ENCODE data around the gene PLXNB1. TPM values are rescaled to one million over a fixed set of nuclear protein-coding genes. Genes with fewer than 3 reads are reported as not detected.

PLXNB1 gene
- total and polyA plus RNA-seq, 4 experiments from 2014 or later, result 0.48 to 5.0 (median 2.6) TPM; not detected in 1

DNA sequence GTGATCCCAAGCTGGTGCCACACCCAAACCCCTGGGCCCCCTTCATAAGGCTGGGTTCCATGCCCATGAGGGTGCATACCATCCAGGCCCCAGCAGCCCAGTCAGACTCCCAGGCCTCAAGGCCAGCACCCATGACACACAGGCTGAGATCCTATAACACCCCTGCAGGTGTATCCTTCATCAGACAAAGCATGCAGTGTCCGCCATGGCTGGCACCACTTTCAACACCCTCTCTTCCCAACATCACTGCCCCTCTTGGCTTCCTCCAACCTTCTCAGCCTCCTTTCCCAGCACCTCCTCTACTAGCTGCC lies 6.5 kb upstream of the PLXNB1 start:
- Histone ChIP-seq H3K4me1 (ENCODE audit: insufficient read depth, low read length) (peaks cover 28% of the 10 kb centered on the region), H3K27me3 (ENCODE audit: insufficient read depth, low read length) (no peaks in the 10 kb centered on the region), H3K9me3 (ENCODE audit: control insufficient read depth in 1 of 2, low read length in 2 of 2) (no peaks in the 10 kb centered on the region), H3K4me3 (ENCODE audit: low read length in 2 of 2) (no peak overlapping the region), H3K36me3 (ENCODE audit: insufficient read depth, low read length) (no peaks in the 10 kb centered on the region), H3K27ac (ENCODE audit: low read depth, low read length) (peak overlapping the region; percentile 3)
- DNase-seq, result no peak
- ChIA-PET CTCF (ENCODE audit: partially characterized antibody) (interaction anchor here (0.6 to 9.7 kb wide), 71 partner anchors 9 to 1157 kb away, joined by 3 to 381 read pairs (median 6); partner anchors contain the start of genes ATRIP, CDC25A, NME6 and PFKFB4), POLR2A (ENCODE audit: partially characterized antibody) (interaction anchor here (0.5 to 4.6 kb wide), 15 partner anchors 9 to 197 kb away, joined by 3 to 44 read pairs (median 5); partner anchors contain the start of genes ATRIP, SHISA5 and ZNF589)
- Mint-ChIP-seq H3K4me1 (peaks cover 17 to 43% (median 29%) of the 10 kb centered on the region in 4 donors), H3K36me3 (peaks cover 2 to 26% of the 10 kb centered on the region in 2 donors), H3K9me3 (no peaks in the 10 kb centered on the region), H3K27ac (no peak overlapping the region), H3K4me3 (no peak overlapping the region), H3K27me3 (no peaks in the 10 kb centered on the region)
- intact Hi-C loops (cut with micrococcal nuclease), result loop anchor here (1.0 kb wide), 5 partner anchors 10 to 204 kb away; partner anchors contain the start of gene ATRIP

DNA sequence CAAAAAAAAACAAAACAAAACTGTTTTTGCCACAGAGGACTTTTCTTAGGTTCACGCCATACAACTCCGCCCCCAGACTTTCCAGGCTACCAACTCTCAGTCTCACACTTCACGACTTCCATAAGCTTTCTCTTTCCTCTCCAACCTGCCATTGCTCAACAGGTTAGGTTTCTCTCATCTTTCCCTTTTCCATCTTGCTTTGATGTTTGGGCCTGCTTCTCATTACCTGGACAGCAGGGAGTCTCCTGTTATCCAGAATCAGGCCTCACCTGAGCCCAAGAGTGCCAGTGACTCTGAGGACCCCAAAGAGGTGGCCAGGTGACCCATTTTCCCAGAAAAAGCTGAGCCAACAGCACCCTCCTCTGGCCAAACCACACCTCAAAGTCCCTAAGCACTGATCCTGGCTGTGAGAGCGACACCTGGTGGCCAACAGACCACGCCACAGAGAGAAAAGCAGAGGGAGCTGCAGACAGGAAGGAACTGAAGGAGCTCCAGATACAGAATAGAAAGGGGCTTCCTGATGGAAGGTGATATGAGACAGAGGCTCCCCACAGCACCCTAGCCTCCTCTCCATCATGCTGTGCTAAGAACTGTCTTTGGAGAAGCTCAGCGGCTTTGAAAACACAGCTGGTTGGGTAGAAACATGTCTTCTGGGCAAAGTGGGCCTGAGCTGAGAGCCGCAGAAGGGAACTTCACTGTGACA lies 6.0 kb upstream of the PLXNB1 start:
- no peaks in the 10 kb centered on the region for H3K27me3 Mint-ChIP-seq
- no peak overlapping the region for H3K27ac Mint-ChIP-seq
- H3K4me1 Mint-ChIP-seq, result peaks cover 16 to 44% (median 26%) of the 10 kb centered on the region in 4 donors
- Histone ChIP-seq H3K4me1 (ENCODE audit: insufficient read depth, low read length) (peaks cover 23% of the 10 kb centered on the region), H3K36me3 (ENCODE audit: insufficient read depth, low read length) (no peaks in the 10 kb centered on the region), H3K4me3 (ENCODE audit: low read length in 2 of 2) (no peak overlapping the region), H3K27me3 (ENCODE audit: insufficient read depth, low read length) (no peaks in the 10 kb centered on the region), H3K9me3 (ENCODE audit: control insufficient read depth in 1 of 2, low read length in 2 of 2) (no peaks in the 10 kb centered on the region), H3K27ac (ENCODE audit: low read depth, low read length) (peak overlapping the region; percentile 3)
- H3K9me3 Mint-ChIP-seq, result no peaks in the 10 kb centered on the region
- H3K36me3 Mint-ChIP-seq, result peaks cover 0 to 21% of the 10 kb centered on the region in 2 donors
- ChIA-PET CTCF (ENCODE audit: partially characterized antibody) (interaction anchor here (0.6 to 9.7 kb wide), 72 partner anchors 8 to 1156 kb away, joined by 3 to 381 read pairs (median 6); partner anchors contain the start of genes ATRIP, CDC25A, NME6 and PFKFB4), POLR2A (ENCODE audit: partially characterized antibody) (interaction anchor here (0.7 to 4.6 kb wide), 13 partner anchors 10 to 195 kb away, joined by 3 to 44 read pairs (median 5); partner anchors contain the start of genes ATRIP, SHISA5 and ZNF589)
- intact Hi-C loops (cut with micrococcal nuclease), result loop anchor here (1.0 kb wide), 5 partner anchors 10 to 204 kb away; partner anchors contain the start of gene ATRIP
- no peak overlapping the region for H3K4me3 Mint-ChIP-seq
- peak; percentile 78 to 84 (median 82) for DNase-seq

DNA sequence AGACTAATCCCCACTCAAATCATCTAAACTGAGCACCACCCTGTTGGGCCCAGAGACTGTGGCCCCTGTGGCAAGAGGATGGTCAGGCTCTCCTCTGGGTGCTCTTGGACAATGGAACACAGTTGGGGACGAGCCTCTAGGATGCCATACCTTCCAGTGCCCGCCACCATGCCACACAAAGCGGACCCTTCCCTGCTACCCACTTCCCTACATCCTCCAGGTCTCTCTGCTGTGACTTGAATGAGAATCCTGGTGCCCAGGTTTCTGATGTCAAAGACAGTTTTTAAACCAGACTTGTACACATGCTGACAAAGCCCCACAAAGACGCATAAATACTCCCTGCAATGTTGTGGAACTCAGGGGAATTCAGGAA lies 5.3 kb upstream of the PLXNB1 start:
- H3K4me3 ChIP-seq (ENCODE audit: low read length in 2 of 2), result no peak overlapping the region
- Mint-ChIP-seq H3K36me3 (peaks cover 0 to 14% of the 10 kb centered on the region in 2 donors), H3K4me3 (no peak overlapping the region), H3K27ac (peak overlapping the region in 2 of 7 donors; percentile 30 to 54), H3K4me1 (peaks cover 17 to 43% (median 27%) of the 10 kb centered on the region in 4 donors), H3K27me3 (no peaks in the 10 kb centered on the region), H3K9me3 (no peaks in the 10 kb centered on the region)
- POLR2A ChIA-PET (ENCODE audit: partially characterized antibody), result interaction anchor here (1.5 to 4.6 kb wide), 7 partner anchors 11 to 195 kb away, joined by 5 to 44 read pairs (median 15); partner anchors contain the start of genes ATRIP and ZNF589
- H3K27ac ChIP-seq (ENCODE audit: low read depth, low read length), result no peak overlapping the region
- no peak for DNase-seq
- H3K9me3 ChIP-seq (ENCODE audit: control insufficient read depth in 1 of 2, low read length in 2 of 2), result no peaks in the 10 kb centered on the region
- CTCF ChIA-PET (ENCODE audit: partially characterized antibody), result interaction anchor here (0.6 to 9.7 kb wide), 34 partner anchors 10 to 245 kb away, joined by 3 to 381 read pairs (median 18); partner anchors contain the start of genes ATRIP, CDC25A, NME6 and PFKFB4
- intact Hi-C loops (cut with micrococcal nuclease), result no loop called here
- H3K36me3 ChIP-seq (ENCODE audit: insufficient read depth, low read length), result no peaks in the 10 kb centered on the region
- peaks cover 25% of the 10 kb centered on the region for H3K4me1 ChIP-seq (ENCODE audit: insufficient read depth, low read length)
- H3K27me3 ChIP-seq (ENCODE audit: insufficient read depth, low read length), result no peaks in the 10 kb centered on the region

DNA sequence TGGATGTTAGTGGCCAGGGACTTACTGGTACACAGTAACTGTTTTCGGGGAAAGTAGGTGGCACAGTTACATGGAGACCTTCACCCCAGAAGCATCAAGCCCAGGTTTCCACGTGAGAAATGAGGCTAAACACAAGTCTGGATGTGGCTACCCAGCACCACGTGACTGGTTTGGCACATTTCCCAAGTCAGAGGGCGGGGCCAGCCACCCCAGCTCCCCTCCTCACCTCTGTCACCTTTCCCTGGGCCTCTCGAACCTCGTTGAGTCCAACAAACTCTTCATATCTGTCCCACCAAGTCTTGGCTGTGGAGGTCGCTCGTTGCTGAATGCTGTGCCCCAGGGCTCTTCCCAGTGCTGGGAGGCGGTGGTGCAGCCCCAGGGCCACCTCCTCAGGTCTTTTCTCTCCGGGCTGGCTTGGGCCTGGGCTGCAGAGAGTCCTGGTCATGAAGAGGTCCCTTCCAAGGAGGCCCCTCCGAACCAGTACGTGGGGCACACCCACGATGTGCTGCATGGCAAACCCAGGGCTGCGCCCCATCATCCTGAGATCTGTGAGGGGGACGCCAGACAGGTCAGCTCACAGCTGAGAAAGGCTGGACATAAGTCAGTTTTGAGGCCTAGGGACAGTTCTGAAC lies 4.8 kb upstream of the PLXNB1 start:
- Histone ChIP-seq H3K27ac (ENCODE audit: low read depth, low read length) (no peak overlapping the region), H3K4me3 (ENCODE audit: low read length in 2 of 2) (no peak overlapping the region), H3K36me3 (ENCODE audit: insufficient read depth, low read length) (no peaks in the 10 kb centered on the region), H3K9me3 (ENCODE audit: control insufficient read depth in 1 of 2, low read length in 2 of 2) (no peaks in the 10 kb centered on the region), H3K27me3 (ENCODE audit: insufficient read depth, low read length) (no peaks in the 10 kb centered on the region), H3K4me1 (ENCODE audit: insufficient read depth, low read length) (peaks cover 29% of the 10 kb centered on the region)
- no peaks in the 10 kb centered on the region for H3K27me3 Mint-ChIP-seq
- H3K27ac Mint-ChIP-seq, result peak overlapping the region in 3 of 7 donors; percentile 17 to 71 (median 30)
- H3K4me1 Mint-ChIP-seq, result peaks cover 17 to 38% (median 26%) of the 10 kb centered on the region in 4 donors
- intact Hi-C loops (cut with micrococcal nuclease), result no loop called here
- CTCF ChIA-PET (ENCODE audit: partially characterized antibody), result interaction anchor here (0.6 to 9.7 kb wide), 19 partner anchors 11 to 245 kb away, joined by 3 to 381 read pairs (median 13); partner anchors contain the start of genes ATRIP, CDC25A, PFKFB4 and SHISA5
- H3K9me3 Mint-ChIP-seq, result no peaks in the 10 kb centered on the region
- peak in 2 of 5 donors; percentile 14 to 17 for DNase-seq
- no peak overlapping the region for H3K4me3 Mint-ChIP-seq
- peaks cover 0 to 9% of the 10 kb centered on the region in 2 donors for H3K36me3 Mint-ChIP-seq
- POLR2A ChIA-PET (ENCODE audit: partially characterized antibody), result interaction anchor here (2.0 to 4.6 kb wide), 3 partner anchors 11 to 73 kb away, joined by 5 to 44 read pairs (median 6); partner anchors contain the start of gene ATRIP

DNA sequence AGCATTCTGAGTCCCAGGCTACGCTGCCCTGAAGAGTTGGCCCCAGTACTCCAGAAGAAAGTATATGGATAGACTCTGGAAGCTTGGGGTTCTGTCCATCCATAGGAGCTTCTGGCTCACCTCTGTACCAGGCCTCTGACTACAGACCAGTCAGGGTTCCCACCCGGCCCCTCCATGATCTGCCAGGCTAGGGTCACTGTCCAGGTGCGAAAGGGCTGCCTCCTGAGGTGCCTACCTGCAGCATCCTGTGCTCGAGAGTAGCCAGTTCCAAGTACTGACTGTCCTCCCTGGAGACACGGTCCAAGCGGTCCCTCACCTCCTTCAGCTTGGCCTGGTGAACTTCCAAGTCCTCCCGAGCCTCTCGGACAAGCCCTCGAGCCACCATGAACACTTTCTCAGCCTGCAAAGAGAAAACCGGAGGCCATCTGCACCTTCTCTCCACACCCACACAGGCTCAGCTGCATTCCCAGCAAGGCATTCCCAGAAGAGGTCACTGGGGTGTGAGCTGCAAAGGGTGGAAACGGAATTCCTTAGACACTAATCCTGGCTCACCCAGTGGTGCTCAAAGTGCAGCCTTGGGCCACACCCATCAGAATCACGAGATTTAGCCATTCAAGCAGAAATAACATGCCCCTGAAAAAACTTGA lies 3.7 kb upstream of the PLXNB1 start:
- Mint-ChIP-seq H3K27ac (peak overlapping the region in 1 of 7 donors; percentile 8), H3K36me3 (peaks cover 0 to 9% of the 10 kb centered on the region in 2 donors), H3K4me1 (peaks cover 12 to 33% (median 22%) of the 10 kb centered on the region in 4 donors), H3K27me3 (no peaks in the 10 kb centered on the region), H3K4me3 (no peak overlapping the region), H3K9me3 (no peaks in the 10 kb centered on the region)
- ChIA-PET POLR2A (ENCODE audit: partially characterized antibody) (interaction anchor here (2.0 to 4.6 kb wide), 3 partner anchors 12 to 74 kb away, joined by 5 to 44 read pairs (median 6); partner anchors contain the start of gene ATRIP), CTCF (ENCODE audit: partially characterized antibody) (interaction anchor here (0.6 to 9.7 kb wide), 17 partner anchors 12 to 1507 kb away, joined by 3 to 381 read pairs (median 5); partner anchors contain the start of genes ATRIP, PFKFB4 and SHISA5)
- Histone ChIP-seq H3K27me3 (ENCODE audit: insufficient read depth, low read length) (no peaks in the 10 kb centered on the region), H3K4me1 (ENCODE audit: insufficient read depth, low read length) (peaks cover 23% of the 10 kb centered on the region), H3K9me3 (ENCODE audit: control insufficient read depth in 1 of 2, low read length in 2 of 2) (no peaks in the 10 kb centered on the region), H3K27ac (ENCODE audit: low read depth, low read length) (no peak overlapping the region), H3K4me3 (ENCODE audit: low read length in 2 of 2) (no peak overlapping the region), H3K36me3 (ENCODE audit: insufficient read depth, low read length) (no peaks in the 10 kb centered on the region)
- intact Hi-C loops (cut with micrococcal nuclease), result no loop called here
- no peak for DNase-seq

DNA sequence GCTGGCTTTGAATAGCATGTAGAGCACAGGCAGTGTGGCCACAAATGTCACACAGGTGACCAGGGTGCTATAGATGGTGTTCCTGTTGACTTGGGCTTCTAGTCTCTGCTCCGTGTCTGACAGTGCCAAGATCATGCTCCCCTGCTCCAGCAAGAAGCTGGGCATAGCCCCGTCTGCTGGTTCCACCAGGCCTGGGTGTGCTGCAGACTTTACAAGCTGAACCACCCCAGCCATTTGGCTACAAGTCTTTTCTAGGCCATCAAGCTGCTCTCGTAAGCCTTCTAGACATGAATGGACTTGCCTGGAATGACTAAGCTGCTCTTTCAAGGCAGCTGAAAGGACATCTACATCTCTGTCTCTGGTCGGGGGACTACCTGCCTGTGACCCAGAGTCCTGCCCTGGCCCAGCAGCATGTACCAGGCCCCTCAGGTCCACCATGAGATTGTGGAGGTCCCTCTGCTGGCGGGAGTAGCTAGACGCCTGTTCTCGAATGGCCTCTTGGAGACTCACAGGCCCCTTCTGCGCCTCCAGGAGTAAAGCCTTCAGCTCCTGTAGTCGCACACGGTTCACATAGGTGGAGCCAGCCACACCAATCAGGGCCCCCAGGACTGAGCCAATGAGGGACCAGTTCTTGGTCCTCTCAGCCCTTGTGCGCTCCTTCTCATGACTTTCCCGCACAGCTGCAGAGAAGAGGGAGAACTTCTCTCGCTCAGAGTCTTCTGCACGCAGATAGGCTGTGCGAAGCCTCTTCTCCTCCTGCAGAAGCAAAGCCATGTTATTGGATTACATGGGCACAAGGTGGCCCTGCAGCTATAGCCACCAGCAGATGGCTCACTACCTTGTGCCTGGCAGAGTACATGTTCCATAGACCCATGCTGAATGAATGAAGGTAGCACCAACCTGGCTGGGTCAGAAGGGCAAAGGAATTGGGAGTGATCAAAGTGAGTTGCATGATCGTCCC lies 2.8 kb upstream of the PLXNB1 start:
- no peak overlapping the region for H3K27ac ChIP-seq (ENCODE audit: low read depth, low read length)
- H3K36me3 Mint-ChIP-seq, result peaks cover 0 to 9% of the 10 kb centered on the region in 2 donors
- CTCF ChIA-PET (ENCODE audit: partially characterized antibody), result interaction anchor here (0.9 to 9.7 kb wide), 10 partner anchors 13 to 162 kb away, joined by 3 to 381 read pairs (median 29); partner anchors contain the start of genes ATRIP, PFKFB4 and SHISA5

More for the DNA sequence above, 2.8 kb upstream of the PLXNB1 start:
- Histone ChIP-seq H3K4me3 (ENCODE audit: low read length in 2 of 2) (no peak overlapping the region), H3K27me3 (ENCODE audit: insufficient read depth, low read length) (no peaks in the 10 kb centered on the region), H3K4me1 (ENCODE audit: insufficient read depth, low read length) (peaks cover 23% of the 10 kb centered on the region), H3K36me3 (ENCODE audit: insufficient read depth, low read length) (no peaks in the 10 kb centered on the region), H3K9me3 (ENCODE audit: control insufficient read depth in 1 of 2, low read length in 2 of 2) (no peaks in the 10 kb centered on the region)
- POLR2A ChIA-PET (ENCODE audit: partially characterized antibody), result interaction anchor here (2.2 to 4.6 kb wide), 2 partner anchors 13 to 75 kb away, joined by 6 to 44 read pairs; partner anchors contain the start of gene ATRIP
- Mint-ChIP-seq H3K27me3 (no peaks in the 10 kb centered on the region), H3K27ac (peak overlapping the region in 2 of 7 donors; percentile 8 to 51), H3K4me3 (peak overlapping the region in 1 of 8 donors; percentile 25), H3K4me1 (peaks cover 8 to 28% (median 19%) of the 10 kb centered on the region in 4 donors), H3K9me3 (no peaks in the 10 kb centered on the region)
- no peak for DNase-seq
- intact Hi-C loops (cut with micrococcal nuclease), result no loop called here
